PC-3 (cell line): ENCODE results near the gene CCM2.

Source experiments
- EZH2phosphoT487 ChIP-seq: fragments of 300-600 bp; sonication (generic); IDR thresholded peaks from 2 replicates; pipeline ENCODE4 v1.6.1; 2018; ENCODE audit warnings: mild to moderate bottlenecking, antibody characterized with exemption, low read length, borderline replicate concordance
- TF ChIP-seq, protein P1 (sequence below): fragments of 300-600 bp; sonication (generic); conservative IDR thresholded peaks from 2 replicates; pipeline ENCODE4 v1.5.1; 2017; ENCODE audit warnings: antibody characterized with exemption, low read depth, mild to moderate bottlenecking, low read length

DNA sequence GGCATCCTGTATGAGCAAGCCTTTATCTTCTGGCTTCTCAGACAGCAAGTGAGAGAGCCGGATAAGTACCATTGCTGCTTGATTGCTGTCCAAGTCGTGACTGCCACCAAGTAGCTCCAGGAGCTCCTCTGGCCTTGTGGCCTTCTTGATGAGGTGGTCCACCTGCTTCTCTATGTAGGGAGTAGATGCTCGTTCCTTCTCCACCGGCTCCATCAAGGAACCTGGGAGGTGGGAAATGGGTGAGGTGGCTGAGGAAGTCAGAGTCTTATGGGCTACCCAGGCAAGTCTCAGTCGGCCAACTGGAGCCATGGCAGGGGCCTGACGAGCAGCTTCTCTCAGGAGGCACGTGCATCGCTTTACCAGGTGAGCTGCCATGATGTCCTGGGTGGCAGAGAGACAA, 108.9 kb downstream of the CCM2 start:
- TF ChIP-seq, protein P1, sequence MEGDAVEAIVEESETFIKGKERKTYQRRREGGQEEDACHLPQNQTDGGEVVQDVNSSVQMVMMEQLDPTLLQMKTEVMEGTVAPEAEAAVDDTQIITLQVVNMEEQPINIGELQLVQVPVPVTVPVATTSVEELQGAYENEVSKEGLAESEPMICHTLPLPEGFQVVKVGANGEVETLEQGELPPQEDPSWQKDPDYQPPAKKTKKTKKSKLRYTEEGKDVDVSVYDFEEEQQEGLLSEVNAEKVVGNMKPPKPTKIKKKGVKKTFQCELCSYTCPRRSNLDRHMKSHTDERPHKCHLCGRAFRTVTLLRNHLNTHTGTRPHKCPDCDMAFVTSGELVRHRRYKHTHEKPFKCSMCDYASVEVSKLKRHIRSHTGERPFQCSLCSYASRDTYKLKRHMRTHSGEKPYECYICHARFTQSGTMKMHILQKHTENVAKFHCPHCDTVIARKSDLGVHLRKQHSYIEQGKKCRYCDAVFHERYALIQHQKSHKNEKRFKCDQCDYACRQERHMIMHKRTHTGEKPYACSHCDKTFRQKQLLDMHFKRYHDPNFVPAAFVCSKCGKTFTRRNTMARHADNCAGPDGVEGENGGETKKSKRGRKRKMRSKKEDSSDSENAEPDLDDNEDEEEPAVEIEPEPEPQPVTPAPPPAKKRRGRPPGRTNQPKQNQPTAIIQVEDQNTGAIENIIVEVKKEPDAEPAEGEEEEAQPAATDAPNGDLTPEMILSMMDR: no peak
- TF ChIP-seq EZH2phosphoT487: no peak
